Endothelial cell of umbilical vein (primary cell): ENCODE data around the gene TNFRSF19. TPM values are rescaled to one million over a fixed set of nuclear protein-coding genes. Genes with fewer than 3 reads are reported as not detected.

Source experiments
- BruUV-seq: library from RNA; stranded (reverse); fragments of 400-500 nt; replicated peaks from 2 replicates; lab custom pipeline; 2021; lab: Mats Ljungman, UMichigan
- CTCF ChIA-PET: fragments of 300-600, 350-600 bp; sonication (Branson Sonifier 250); formaldehyde crosslinking; loops from one replicate; lab custom pipeline; 2021; ENCODE audit warnings: antibody characterized with exemption, inconsistent platforms; lab: Charles Lee
- POLR2A ChIA-PET: fragments of 300-600, 350-600 bp; sonication (Branson Sonifier 250); formaldehyde crosslinking; loops from one replicate; lab custom pipeline; 2021; ENCODE audit warnings: antibody characterized with exemption, inconsistent platforms; lab: Charles Lee
- DNase-seq: peaks from one replicate; pipeline ENCODE4 v3.0.0-alpha.2; 2011; ENCODE audit warnings: low read depth, low spot score
- FAIRE-seq: peaks from 2 replicates; lab custom pipeline; 2011; peaks lifted over from hg19 to GRCh38; lab: Jason Lieb, UNC
- H2AFZ ChIP-seq: 2 replicates; pipeline ENCODE4 v1.6.0; 2012; ENCODE audit warnings: low read depth, low read length, control low read depth, inconsistent platforms
- H3K27ac ChIP-seq: 2 replicates; pipeline ENCODE4 v1.5.1; 2011; ENCODE audit warnings: low read depth, mild to moderate bottlenecking, control low read depth, low read length, moderate library complexity; ENCODE audit not compliant: insufficient read depth
- H3K27me3 ChIP-seq, 2 experiments: 2 replicates each; pipeline versions ENCODE4 v1.6.0 to v1.6.1; 2011; ENCODE audit warnings: low read length in 2 of 2, mixed read lengths in 1 of 2; ENCODE audit not compliant: control insufficient read depth in 2 of 2, insufficient read depth in 2 of 2
- H3K36me3 ChIP-seq, 2 experiments: 2 replicates in 1 of 2; 3 replicates in 1 of 2; pipeline ENCODE4 v1.5.1; 2011; ENCODE audit warnings: low read length in 2 of 2, mild to moderate bottlenecking in 1 of 2, moderate library complexity in 1 of 2; ENCODE audit not compliant: control insufficient read depth in 2 of 2, insufficient read depth in 2 of 2; ENCODE audit errors: extremely low read depth in 1 of 2
- H3K4me1 ChIP-seq: 3 replicates; pipeline ENCODE4 v1.5.1; 2011; ENCODE audit warnings: mild to moderate bottlenecking, low read length; ENCODE audit not compliant: control insufficient read depth, insufficient read depth; ENCODE audit errors: extremely low read depth
- H3K4me2 ChIP-seq: 2 replicates; pipeline ENCODE4 v1.6.1; 2011; ENCODE audit warnings: low read length, control low read depth, mixed read lengths; ENCODE audit not compliant: insufficient read depth
- H3K4me3 ChIP-seq, 3 experiments: fragments of 200-600 bp in 1 of 3; sonication (generic), shearing (Covaris generic) in 1 of 3; replicated peaks in 1 of 3; 2 replicates each; pipeline ENCODE4 v1.5.1; 2011 to 2016; ENCODE audit warnings: control low read depth in 3 of 3, low read length in 3 of 3, mild to moderate bottlenecking in 2 of 3, inconsistent platforms in 1 of 3, low read depth in 1 of 3, moderate library complexity in 1 of 3; ENCODE audit not compliant: insufficient read depth in 1 of 3
- H3K79me2 ChIP-seq: 2 replicates; pipeline ENCODE4 v1.6.0; 2012; ENCODE audit warnings: low read length, inconsistent platforms; ENCODE audit not compliant: control insufficient read depth, insufficient read depth
- H3K9ac ChIP-seq: replicated peaks from 2 replicates; pipeline ENCODE3; 2011; ENCODE audit warnings: low read length, control low read depth; ENCODE audit not compliant: insufficient read depth; ENCODE audit errors: extremely low read depth
- H3K9me1 ChIP-seq: replicated peaks from 3 replicates; pipeline ENCODE4 v1.6.0; 2011; ENCODE audit warnings: mild to moderate bottlenecking, low read length; ENCODE audit not compliant: control insufficient read depth, insufficient read depth; ENCODE audit errors: extremely low read depth
- H3K9me3 ChIP-seq: replicated peaks from 2 replicates; pipeline ENCODE4 v1.5.1; 2012; ENCODE audit warnings: low read length, inconsistent platforms; ENCODE audit not compliant: control insufficient read depth, insufficient read depth
- H4K20me1 ChIP-seq: replicated peaks from 2 replicates; pipeline ENCODE3; 2011; ENCODE audit warnings: mild to moderate bottlenecking, low read length; ENCODE audit not compliant: control insufficient read depth, insufficient read depth; ENCODE audit errors: extremely low read depth
- EZH2 ChIP-seq: IDR thresholded peaks from 2 replicates; pipeline ENCODE4 v1.6.1; 2012; ENCODE audit warnings: borderline replicate concordance, low read depth, mild to moderate bottlenecking, moderate library complexity, low read length, inconsistent platforms; ENCODE audit not compliant: severe bottlenecking
- FOS ChIP-seq: IDR thresholded peaks from 2 replicates; pipeline ENCODE4 v1.6.1; 2011; ENCODE audit warnings: mild to moderate bottlenecking, low read length, moderate library complexity, borderline replicate concordance; ENCODE audit not compliant: insufficient read depth
- GATA2 ChIP-seq: IDR thresholded peaks from 2 replicates; pipeline ENCODE4 v1.7.0; 2011; ENCODE audit warnings: low read depth, mild to moderate bottlenecking, moderate library complexity, mixed read lengths, low read length; ENCODE audit not compliant: insufficient read length, insufficient read depth
- JUN ChIP-seq: IDR thresholded peaks from 2 replicates; pipeline ENCODE4 v1.6.1; 2011; ENCODE audit warnings: borderline replicate concordance, low read depth; ENCODE audit not compliant: insufficient read length, insufficient read depth
- MYC ChIP-seq: IDR thresholded peaks from one replicate; pipeline ENCODE4 v1.6.1; 2011; ENCODE audit warnings: mild to moderate bottlenecking, low read depth, low read length
- POLR2A ChIP-seq: IDR thresholded peaks from 2 replicates; pipeline ENCODE4 v1.6.1; 2012; ENCODE audit warnings: low read depth, mild to moderate bottlenecking, control low read depth, low read length
- POLR2AphosphoS5 ChIP-seq: IDR thresholded peaks from 2 replicates; pipeline ENCODE4 v1.6.1; 2012; ENCODE audit warnings: low read depth, mild to moderate bottlenecking, control low read depth, low read length, moderate library complexity; ENCODE audit not compliant: insufficient read depth
- dilution Hi-C: fragments of 300-500 bp; cut with MboI; formaldehyde crosslinking; loops from one replicate; pipeline ENCODE4 v1.15.0; 2019; ENCODE audit warnings: low sequenced_read_pairs; ENCODE audit not compliant: extremely low pct_ligation_motif_present
- intact Hi-C: fragments of 100-400 bp; cut with micrococcal nuclease; formaldehyde crosslinking; loops from one replicate; pipeline ENCODE4 v1.10.0; 2022
- polyA plus RNA-seq, 4 experiments: library from polyadenylated mRNA; depleted of rRNA in 3 of 4; stranded (reverse) in 3 of 4; unstranded in 1 of 4; fragments of >200 nt; gene quantifications; 2 replicates each; pipeline versions ENCODE4 v1.2.1 to v1.2.3, GENCODE V29; 2011 to 2012; ENCODE audit warnings: missing spikeins in 1 of 4
- total RNA-seq: library from RNA; stranded (reverse); gene quantifications from 2 replicates; pipeline ENCODE4 v1.2.3, GENCODE V29; 2021
- TF ChIP-seq, protein P1 (sequence below), 2 donors: IDR thresholded peaks; 1 replicate in 1 of 2; 2 replicates in 1 of 2; pipeline ENCODE4 v1.5.1; 2011; ENCODE audit warnings: low read length in 2 of 2, mild to moderate bottlenecking in 2 of 2, moderate library complexity in 2 of 2, control low read depth in 1 of 2, inconsistent platforms in 1 of 2, low read depth in 1 of 2; ENCODE audit not compliant: insufficient read depth in 1 of 2; ENCODE audit errors: extremely low read depth in 1 of 2

Gene TNFRSF19
- total and polyA plus RNA-seq, 2 donors (not counting 3 experiments of a cell fraction or from before 2014, with no cell fraction given), result 0.23 to 0.29 TPM

DNA sequence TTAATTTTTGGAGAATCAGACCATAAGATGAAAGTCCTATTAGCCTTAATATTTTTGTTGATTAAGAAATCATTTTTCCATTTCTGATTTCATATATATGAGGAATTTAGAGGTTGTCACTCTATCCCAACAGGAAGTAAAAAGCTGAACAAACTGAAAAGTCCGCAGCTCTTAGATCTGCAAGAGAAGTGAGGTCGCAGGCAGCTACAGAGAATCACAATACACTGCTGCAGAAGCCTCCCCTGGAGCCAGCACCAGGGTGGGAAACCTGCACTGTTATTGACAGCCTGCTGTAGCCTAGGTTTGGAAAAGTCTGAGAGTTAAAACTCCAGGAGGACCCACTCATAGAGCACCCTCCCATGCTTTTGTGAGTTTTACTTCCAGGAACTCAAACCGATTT lies 29.9 kb downstream of the TNFRSF19 start:
- intact Hi-C loops, result no loop called here
- no peaks in the 10 kb centered on the region for H3K9me3 ChIP-seq
- no peak overlapping the region for H3K9ac ChIP-seq
- no peak overlapping the region for H3K4me3 ChIP-seq
- FAIRE-seq (no peak), DNase-seq (no peak)
- H3K4me1 ChIP-seq, result peaks cover 3% of the 10 kb centered on the region
- dilution Hi-C loops, result no loop called here
- ChIA-PET POLR2A (no interaction called here), CTCF (no interaction called here)
- H3K27ac ChIP-seq, result no peak overlapping the region
- no peak for TF ChIP-seq JUN
- TF ChIP-seq MYC, result no peak
- no peak for TF ChIP-seq GATA2
- H3K27me3 ChIP-seq, result peaks cover 0 to 4% of the 10 kb centered on the region in 2 experiments
- no peak overlapping the region for H3K4me2 ChIP-seq
- no peak overlapping the region for H2AFZ ChIP-seq
- no peaks in the 10 kb centered on the region for H3K36me3 ChIP-seq
- BruUV-seq, result no TSS peak
- no peaks in the 10 kb centered on the region for H3K79me2 ChIP-seq
- H4K20me1 ChIP-seq, result no peaks in the 10 kb centered on the region
- no peaks in the 10 kb centered on the region for H3K9me1 ChIP-seq

GRCh38 chr13:23600534-23600933 lies 30.3 kb downstream of the TNFRSF19 start:
- Histone ChIP-seq H3K79me2 (no peaks in the 10 kb centered on the region), H3K27ac (no peak overlapping the region), H3K4me3 (no peak overlapping the region), H3K4me1 (peaks cover 3% of the 10 kb centered on the region), H3K9me3 (no peaks in the 10 kb centered on the region), H3K36me3 (no peaks in the 10 kb centered on the region), H3K9me1 (no peaks in the 10 kb centered on the region), H3K4me2 (no peak overlapping the region), H4K20me1 (no peaks in the 10 kb centered on the region), H2AFZ (no peak overlapping the region), H3K27me3 (peaks cover 0 to 4% of the 10 kb centered on the region in 2 experiments), H3K9ac (no peak overlapping the region)
- dilution Hi-C loops (no loop called here), intact Hi-C loops (no loop called here)
- no peak for FAIRE-seq
- TF ChIP-seq POLR2A (no peak), FOS (no peak), EZH2 (no peak), POLR2AphosphoS5 (no peak)
- TF ChIP-seq, protein P1, sequence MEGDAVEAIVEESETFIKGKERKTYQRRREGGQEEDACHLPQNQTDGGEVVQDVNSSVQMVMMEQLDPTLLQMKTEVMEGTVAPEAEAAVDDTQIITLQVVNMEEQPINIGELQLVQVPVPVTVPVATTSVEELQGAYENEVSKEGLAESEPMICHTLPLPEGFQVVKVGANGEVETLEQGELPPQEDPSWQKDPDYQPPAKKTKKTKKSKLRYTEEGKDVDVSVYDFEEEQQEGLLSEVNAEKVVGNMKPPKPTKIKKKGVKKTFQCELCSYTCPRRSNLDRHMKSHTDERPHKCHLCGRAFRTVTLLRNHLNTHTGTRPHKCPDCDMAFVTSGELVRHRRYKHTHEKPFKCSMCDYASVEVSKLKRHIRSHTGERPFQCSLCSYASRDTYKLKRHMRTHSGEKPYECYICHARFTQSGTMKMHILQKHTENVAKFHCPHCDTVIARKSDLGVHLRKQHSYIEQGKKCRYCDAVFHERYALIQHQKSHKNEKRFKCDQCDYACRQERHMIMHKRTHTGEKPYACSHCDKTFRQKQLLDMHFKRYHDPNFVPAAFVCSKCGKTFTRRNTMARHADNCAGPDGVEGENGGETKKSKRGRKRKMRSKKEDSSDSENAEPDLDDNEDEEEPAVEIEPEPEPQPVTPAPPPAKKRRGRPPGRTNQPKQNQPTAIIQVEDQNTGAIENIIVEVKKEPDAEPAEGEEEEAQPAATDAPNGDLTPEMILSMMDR (IDR thresholded peaks at IDR 0.05; ENCODE audit: extremely low read depth in 1 of 2, insufficient read depth in 1 of 2, low read depth in 1 of 2, low read length in 2 of 2), result no peak
- DNase-seq, result no peak
- POLR2A ChIA-PET, result no interaction called here
- no TSS peak for BruUV-seq
- CTCF ChIA-PET, result no interaction called here
